ENCODE data around the gene NDUFA13.

DNA sequence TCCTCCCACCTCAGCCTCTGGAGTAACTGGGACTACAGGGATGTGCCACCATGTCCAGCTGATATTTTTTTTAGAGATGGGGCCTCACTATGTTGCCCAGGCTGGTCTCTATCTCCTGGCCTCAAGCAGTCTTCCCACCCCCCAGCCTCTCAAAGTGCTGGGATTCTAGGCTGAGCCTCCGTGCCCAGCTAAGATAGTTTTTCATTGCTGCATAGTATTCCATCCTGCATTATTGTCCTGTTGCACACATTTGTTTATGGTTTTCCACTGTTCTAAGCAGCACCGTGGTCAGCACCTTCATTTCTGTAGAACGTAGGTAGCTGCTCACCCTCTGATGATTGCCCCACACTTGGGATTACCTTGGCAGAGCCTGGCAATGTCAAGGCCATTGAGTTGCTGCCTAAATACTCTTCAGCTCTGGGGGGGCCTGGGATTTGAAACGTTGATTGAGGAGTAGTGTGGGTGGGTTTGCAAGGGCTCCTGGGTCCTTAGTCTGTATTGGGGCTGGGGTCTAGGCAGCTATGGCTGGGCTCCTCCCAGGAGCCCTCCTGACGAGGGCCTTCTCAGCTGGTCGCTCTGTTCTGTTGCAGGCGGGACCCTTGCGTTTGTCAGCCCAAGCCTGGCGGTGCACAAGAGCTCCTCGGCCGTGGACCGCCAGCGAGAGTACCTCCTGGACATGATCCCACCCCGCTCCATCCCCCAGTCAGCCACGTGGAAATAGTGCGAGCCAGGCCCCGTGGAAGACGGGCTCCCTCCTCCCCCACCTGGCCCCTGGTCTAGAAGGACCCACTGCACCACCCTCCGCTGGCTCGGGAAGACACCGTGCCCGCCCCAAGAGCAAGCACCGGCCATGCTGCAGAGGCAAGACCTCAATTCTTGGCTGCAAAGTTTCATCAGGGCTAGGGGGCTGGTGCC is 11.0 kb upstream of the NDUFA13 start:
- TF ChIP-seq, protein P1, sequence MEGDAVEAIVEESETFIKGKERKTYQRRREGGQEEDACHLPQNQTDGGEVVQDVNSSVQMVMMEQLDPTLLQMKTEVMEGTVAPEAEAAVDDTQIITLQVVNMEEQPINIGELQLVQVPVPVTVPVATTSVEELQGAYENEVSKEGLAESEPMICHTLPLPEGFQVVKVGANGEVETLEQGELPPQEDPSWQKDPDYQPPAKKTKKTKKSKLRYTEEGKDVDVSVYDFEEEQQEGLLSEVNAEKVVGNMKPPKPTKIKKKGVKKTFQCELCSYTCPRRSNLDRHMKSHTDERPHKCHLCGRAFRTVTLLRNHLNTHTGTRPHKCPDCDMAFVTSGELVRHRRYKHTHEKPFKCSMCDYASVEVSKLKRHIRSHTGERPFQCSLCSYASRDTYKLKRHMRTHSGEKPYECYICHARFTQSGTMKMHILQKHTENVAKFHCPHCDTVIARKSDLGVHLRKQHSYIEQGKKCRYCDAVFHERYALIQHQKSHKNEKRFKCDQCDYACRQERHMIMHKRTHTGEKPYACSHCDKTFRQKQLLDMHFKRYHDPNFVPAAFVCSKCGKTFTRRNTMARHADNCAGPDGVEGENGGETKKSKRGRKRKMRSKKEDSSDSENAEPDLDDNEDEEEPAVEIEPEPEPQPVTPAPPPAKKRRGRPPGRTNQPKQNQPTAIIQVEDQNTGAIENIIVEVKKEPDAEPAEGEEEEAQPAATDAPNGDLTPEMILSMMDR (IDR thresholded peaks at IDR 0.05) = no peak
- TF ChIP-seq EP300 (IDR thresholded peaks at IDR 0.05) = no peak
- no peak for TF ChIP-seq POLR2AphosphoS5 (IDR thresholded peaks at IDR 0.05)

Measured in gastroesophageal sphincter (tissue), 3 donors.